MCF 10A (cell line): ENCODE data around the gene PSMD1. TPM values are rescaled to one million over a fixed set of nuclear protein-coding genes. Genes with fewer than 3 reads are reported as not detected.

Experiments used
- BruUV-seq: library from RNA; stranded (reverse); fragments of 400-500 nt; replicated peaks from 2 replicates; lab custom pipeline; 2021; lab: Mats Ljungman, UMichigan
- CTCF ChIA-PET: fragments of 300-600 bp; sonication (Branson Sonifier 250); formaldehyde crosslinking; extraction: SDS; loops from one replicate; lab custom pipeline; 2021; ENCODE audit warnings: antibody characterized with exemption, inconsistent platforms; lab: Yijun Ruan, JAX
- POLR2A ChIA-PET: fragments of 300-600, 350-650 bp; sonication (Branson Sonifier 250); formaldehyde crosslinking; extraction: SDS; loops from one replicate; lab custom pipeline; 2020; ENCODE audit warnings: antibody characterized with exemption, inconsistent platforms; lab: Yijun Ruan, JAX
- DNase-seq: peaks from one replicate; pipeline ENCODE4 v3.0.0-alpha.2; 2018; ENCODE audit not compliant: unreplicated experiment
- H3K27ac Mint-ChIP-seq: one replicate; pipeline ENCODE4 v1.8.0; 2022; ENCODE audit warnings: mild to moderate bottlenecking, low read depth, mixed read lengths; ENCODE audit not compliant: unreplicated experiment
- H3K27me3 Mint-ChIP-seq: one replicate; pipeline ENCODE4 v1.8.0; 2022; ENCODE audit warnings: mixed read lengths; ENCODE audit not compliant: insufficient read depth, unreplicated experiment
- H3K36me3 Mint-ChIP-seq: one replicate; pipeline ENCODE4 v1.8.0; 2022; ENCODE audit warnings: mild to moderate bottlenecking, moderate library complexity, mixed read lengths; ENCODE audit not compliant: insufficient read depth, unreplicated experiment
- H3K4me1 Mint-ChIP-seq: one replicate; pipeline ENCODE4 v1.8.0; 2022; ENCODE audit warnings: mixed read lengths; ENCODE audit not compliant: insufficient read depth, unreplicated experiment
- H3K4me3 Mint-ChIP-seq: one replicate; pipeline ENCODE4 v1.8.0; 2022; ENCODE audit warnings: mild to moderate bottlenecking, moderate library complexity, mixed read lengths; ENCODE audit not compliant: unreplicated experiment
- H3K9me3 Mint-ChIP-seq: one replicate; pipeline ENCODE4 v1.8.0; 2022; ENCODE audit warnings: mixed read lengths; ENCODE audit not compliant: unreplicated experiment
- CTCF ChIP-seq: fragments of 200-600 bp; IDR thresholded peaks from one replicate; pipeline ENCODE4 v1.8.0; 2022; ENCODE audit warnings: antibody characterized with exemption, mild to moderate bottlenecking; ENCODE audit not compliant: unreplicated experiment
- intact Hi-C: fragments of 100-400 bp; cut with micrococcal nuclease; formaldehyde crosslinking; loops from 2 replicates; pipeline ENCODE4 v1.14.1; 2022
- total RNA-seq: library from RNA; stranded (reverse); gene quantifications from 2 replicates; pipeline ENCODE4 v1.2.3, GENCODE V29; 2022

The PSMD1 gene
- total RNA-seq, 1 experiment from 2014 or later = 88.5 TPM

GRCh38 chr2:231204146-231204545, 147.5 kb downstream of the PSMD1 start:
- H3K36me3 Mint-ChIP-seq = peaks cover 29% of the 10 kb centered on the region
- ChIA-PET POLR2A (interaction anchor here (0.7 kb wide), 1 partner anchor 75 kb away, joined by 6 read pairs; no protein-coding TSS in a partner anchor), CTCF (interaction anchor here (0.7 kb wide), 1 partner anchor 14 kb away, joined by 3 read pairs; no protein-coding TSS in a partner anchor)
- no peak overlapping the region for H3K4me3 Mint-ChIP-seq
- no TSS peak for BruUV-seq
- intact Hi-C loops = no loop called here
- peaks cover 12% of the 10 kb centered on the region for H3K4me1 Mint-ChIP-seq
- H3K27ac Mint-ChIP-seq = peak overlapping the region; percentile 39
- no peaks in the 10 kb centered on the region for H3K27me3 Mint-ChIP-seq
- no peak for TF ChIP-seq CTCF
- H3K9me3 Mint-ChIP-seq = no peaks in the 10 kb centered on the region
- DNase-seq = no peak

- POLR2A ChIA-PET = no interaction called here
- intact Hi-C loops = no loop called here
- BruUV-seq = no TSS peak
- H3K27me3 Mint-ChIP-seq = no peaks in the 10 kb centered on the region
- H3K4me1 Mint-ChIP-seq = peaks cover 12% of the 10 kb centered on the region
- no peak for TF ChIP-seq CTCF
- CTCF ChIA-PET = no interaction called here
- no peak for DNase-seq
- H3K9me3 Mint-ChIP-seq = no peaks in the 10 kb centered on the region
- H3K4me3 Mint-ChIP-seq = no peak overlapping the region
- peaks cover 29% of the 10 kb centered on the region for H3K36me3 Mint-ChIP-seq
- no peak overlapping the region for H3K27ac Mint-ChIP-seq
Measured at GRCh38 chr2:231204581-231204980, 147.9 kb downstream of the PSMD1 start.

GRCh38 chr2:231207734-231208133, 151.1 kb downstream of the PSMD1 start:
- CTCF ChIA-PET = no interaction called here
- Mint-ChIP-seq H3K9me3 (no peaks in the 10 kb centered on the region), H3K27me3 (no peaks in the 10 kb centered on the region), H3K4me3 (no peak overlapping the region), H3K4me1 (no peaks in the 10 kb centered on the region), H3K27ac (no peak overlapping the region), H3K36me3 (peaks cover 36% of the 10 kb centered on the region)
- no peak for DNase-seq
- TF ChIP-seq CTCF = no peak
- POLR2A ChIA-PET = interaction anchor here (0.6 kb wide), 1 partner anchor 95 kb away, joined by 4 read pairs; no protein-coding TSS in a partner anchor
- BruUV-seq = no TSS peak
- intact Hi-C loops = no loop called here

- H3K4me1 Mint-ChIP-seq = no peaks in the 10 kb centered on the region
- H3K36me3 Mint-ChIP-seq = peaks cover 25% of the 10 kb centered on the region
- H3K4me3 Mint-ChIP-seq = no peak overlapping the region
- no peaks in the 10 kb centered on the region for H3K9me3 Mint-ChIP-seq
- no TSS peak for BruUV-seq
- H3K27ac Mint-ChIP-seq = no peak overlapping the region
- H3K27me3 Mint-ChIP-seq = no peaks in the 10 kb centered on the region
- CTCF ChIA-PET = no interaction called here
- no peak for DNase-seq
- POLR2A ChIA-PET = no interaction called here
- no peak for TF ChIP-seq CTCF
- intact Hi-C loops = no loop called here
Measured at GRCh38 chr2:231210782-231211181, 154.1 kb downstream of the PSMD1 start.
